Uterus (tissue), 2 donors: ENCODE data around the gene QKI.

Experiments
- POLR2A ChIP-seq, 2 donors: fragments of 450-650 bp; IDR thresholded peaks; one replicate each; pipeline ENCODE4 v1.6.1; 2016; ENCODE audit warnings: antibody characterized with exemption in 2 of 2, mild to moderate bottlenecking in 1 of 2, moderate library complexity in 1 of 2
- TF ChIP-seq, protein P1 (sequence below), 4 experiments: fragments of 200-600 bp in 2 of 4; fragments of 450-650 bp in 2 of 4; sonication (generic) in 2 of 4; IDR thresholded peaks; one replicate each; pipeline ENCODE4 v1.5.1; 2016 to 2019; ENCODE audit warnings: antibody characterized with exemption in 4 of 4, mild to moderate bottlenecking in 2 of 4, moderate library complexity in 1 of 4

DNA sequence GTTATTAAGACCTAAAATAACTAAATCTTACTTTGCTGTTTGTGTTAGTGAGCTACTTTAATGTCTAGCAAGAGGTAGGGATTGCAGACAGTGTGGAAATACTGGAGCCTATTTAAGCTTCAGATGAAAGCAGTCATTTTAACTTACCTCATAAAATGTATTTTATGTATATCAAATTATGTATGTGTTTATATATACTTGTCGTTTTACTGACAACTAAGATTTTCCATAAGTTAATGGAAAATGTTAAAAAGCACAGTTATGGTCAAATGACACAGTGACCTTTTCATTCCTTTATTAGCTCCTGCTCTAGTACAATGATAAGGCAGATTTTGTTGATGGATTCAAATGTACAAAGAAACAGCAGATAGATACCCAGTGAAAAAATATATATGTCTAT is 34.6 kb downstream of the QKI start:
- TF ChIP-seq POLR2A (IDR thresholded peaks at IDR 0.05): no peak
- TF ChIP-seq, protein P1, sequence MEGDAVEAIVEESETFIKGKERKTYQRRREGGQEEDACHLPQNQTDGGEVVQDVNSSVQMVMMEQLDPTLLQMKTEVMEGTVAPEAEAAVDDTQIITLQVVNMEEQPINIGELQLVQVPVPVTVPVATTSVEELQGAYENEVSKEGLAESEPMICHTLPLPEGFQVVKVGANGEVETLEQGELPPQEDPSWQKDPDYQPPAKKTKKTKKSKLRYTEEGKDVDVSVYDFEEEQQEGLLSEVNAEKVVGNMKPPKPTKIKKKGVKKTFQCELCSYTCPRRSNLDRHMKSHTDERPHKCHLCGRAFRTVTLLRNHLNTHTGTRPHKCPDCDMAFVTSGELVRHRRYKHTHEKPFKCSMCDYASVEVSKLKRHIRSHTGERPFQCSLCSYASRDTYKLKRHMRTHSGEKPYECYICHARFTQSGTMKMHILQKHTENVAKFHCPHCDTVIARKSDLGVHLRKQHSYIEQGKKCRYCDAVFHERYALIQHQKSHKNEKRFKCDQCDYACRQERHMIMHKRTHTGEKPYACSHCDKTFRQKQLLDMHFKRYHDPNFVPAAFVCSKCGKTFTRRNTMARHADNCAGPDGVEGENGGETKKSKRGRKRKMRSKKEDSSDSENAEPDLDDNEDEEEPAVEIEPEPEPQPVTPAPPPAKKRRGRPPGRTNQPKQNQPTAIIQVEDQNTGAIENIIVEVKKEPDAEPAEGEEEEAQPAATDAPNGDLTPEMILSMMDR (IDR thresholded peaks at IDR 0.05): no peak
